Amniotic stem cell (primary cell): ENCODE results near the gene PSRC1.

ENCODE experiments used
- DNase-seq: peaks from one replicate; lab custom pipeline; 2025; lab: John Stamatoyannopoulos, UW

PSRC1 gene

GRCh38 chr1:109247401-109248365 is 35.3 kb downstream of the PSRC1 start:
- no peak for DNase-seq

GRCh38 chr1:109246141-109246551 is 36.8 kb downstream of the PSRC1 start:
- no peak for DNase-seq

GRCh38 chr1:109243860-109244552 is 38.9 kb downstream of the PSRC1 start:
- no peak for DNase-seq

GRCh38 chr1:109243221-109243620 is 39.7 kb downstream of the PSRC1 start:
- DNase-seq = no peak

- DNase-seq = no peak
These were observed 40.6 kb downstream of the PSRC1 start for GRCh38 chr1:109242387-109242786.

GRCh38 chr1:109241841-109242345 is 41.1 kb downstream of the PSRC1 start:
- DNase-seq = no peak

GRCh38 chr1:109241344-109241743 is 41.6 kb downstream of the PSRC1 start:
- DNase-seq = no peak

- DNase-seq = no peak
These were observed 42.5 kb downstream of the PSRC1 start for GRCh38 chr1:109240158-109241152.

- DNase-seq = no peak
These were observed 43.4 kb downstream of the PSRC1 start for GRCh38 chr1:109239409-109240068.

- DNase-seq = no peak
These were observed 43.9 kb downstream of the PSRC1 start for GRCh38 chr1:109239047-109239408.

- DNase-seq = no peak
These were observed 44.6 kb downstream of the PSRC1 start for GRCh38 chr1:109238382-109238781.

GRCh38 chr1:109237512-109237911 is 45.4 kb downstream of the PSRC1 start:
- DNase-seq = no peak

- no peak for DNase-seq
These were observed 47.8 kb downstream of the PSRC1 start for GRCh38 chr1:109235137-109235536.

GRCh38 chr1:109231066-109231465 is 51.9 kb downstream of the PSRC1 start:
- no peak for DNase-seq
